ENCODE results near the gene UBL3. TPM values are rescaled to one million over a fixed set of nuclear protein-coding genes. Genes with fewer than 3 reads are reported as not detected.
A peak's percentile ranks its signal among the peaks of the same experiment; 100 is the strongest.

Gene UBL3
- total RNA-seq, 1 donor from 2014 or later: 37.7 TPM

DNA sequence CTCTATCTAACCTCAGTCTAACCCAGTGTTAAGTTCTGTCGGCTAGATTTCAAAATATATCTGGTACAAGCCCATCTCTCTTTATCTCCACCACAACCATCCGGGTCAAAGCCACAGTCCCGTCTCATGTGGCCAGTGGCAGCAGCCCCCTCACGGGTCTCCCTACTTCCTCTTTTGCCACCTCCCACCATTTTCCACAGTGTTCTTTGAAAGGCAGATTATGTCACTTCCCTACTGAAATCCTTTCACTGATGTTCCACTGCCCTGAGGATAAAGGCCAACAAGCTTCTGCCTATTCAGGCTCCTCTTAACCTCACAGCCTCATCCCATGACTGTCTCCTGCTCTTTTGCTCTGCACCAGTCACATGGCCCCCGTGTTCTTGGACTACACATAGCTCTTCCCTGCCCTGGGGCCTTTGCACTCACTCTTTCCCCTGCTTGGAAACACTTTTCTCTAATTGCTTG is 117.2 kb downstream of the UBL3 start:
- TF ChIP-seq, protein P1, sequence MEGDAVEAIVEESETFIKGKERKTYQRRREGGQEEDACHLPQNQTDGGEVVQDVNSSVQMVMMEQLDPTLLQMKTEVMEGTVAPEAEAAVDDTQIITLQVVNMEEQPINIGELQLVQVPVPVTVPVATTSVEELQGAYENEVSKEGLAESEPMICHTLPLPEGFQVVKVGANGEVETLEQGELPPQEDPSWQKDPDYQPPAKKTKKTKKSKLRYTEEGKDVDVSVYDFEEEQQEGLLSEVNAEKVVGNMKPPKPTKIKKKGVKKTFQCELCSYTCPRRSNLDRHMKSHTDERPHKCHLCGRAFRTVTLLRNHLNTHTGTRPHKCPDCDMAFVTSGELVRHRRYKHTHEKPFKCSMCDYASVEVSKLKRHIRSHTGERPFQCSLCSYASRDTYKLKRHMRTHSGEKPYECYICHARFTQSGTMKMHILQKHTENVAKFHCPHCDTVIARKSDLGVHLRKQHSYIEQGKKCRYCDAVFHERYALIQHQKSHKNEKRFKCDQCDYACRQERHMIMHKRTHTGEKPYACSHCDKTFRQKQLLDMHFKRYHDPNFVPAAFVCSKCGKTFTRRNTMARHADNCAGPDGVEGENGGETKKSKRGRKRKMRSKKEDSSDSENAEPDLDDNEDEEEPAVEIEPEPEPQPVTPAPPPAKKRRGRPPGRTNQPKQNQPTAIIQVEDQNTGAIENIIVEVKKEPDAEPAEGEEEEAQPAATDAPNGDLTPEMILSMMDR (conservative IDR thresholded peaks at IDR 0.05): no peak
- peaks cover 37% of the 10 kb centered on the region for H3K27me3 Mint-ChIP-seq
- H3K27ac Mint-ChIP-seq: peak overlapping the region; percentile 3
- H3K4me1 Mint-ChIP-seq (ENCODE audit: unreplicated experiment): peaks cover 7% of the 10 kb centered on the region
- H3K36me3 Mint-ChIP-seq: no peaks in the 10 kb centered on the region
- DNase-seq (ENCODE audit: extremely low spot score, unreplicated experiment): no peak
- H3K4me3 Mint-ChIP-seq: no peak overlapping the region
- H3K9me3 Mint-ChIP-seq: peaks cover 11% of the 10 kb centered on the region

DNA sequence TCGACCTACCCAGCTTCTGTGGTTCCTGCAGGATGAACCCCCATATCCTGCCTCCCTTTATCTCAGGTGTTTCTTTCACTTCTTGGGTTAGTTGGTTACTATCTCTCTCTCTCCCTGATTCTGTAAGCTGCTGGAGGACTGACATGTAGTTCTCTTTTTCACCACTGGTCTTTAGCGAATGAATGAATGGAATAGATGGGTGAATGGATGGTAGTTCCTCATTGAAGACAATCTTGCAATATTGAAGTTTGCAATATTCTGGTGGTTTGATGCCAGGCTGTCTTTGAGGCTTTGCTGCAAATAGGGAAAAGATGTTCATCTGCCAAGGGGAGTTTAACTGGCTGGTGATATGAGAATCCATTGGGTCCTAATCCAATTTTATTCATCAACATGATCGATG is 120.2 kb downstream of the UBL3 start:
- Mint-ChIP-seq H3K27me3 (peaks cover 41% of the 10 kb centered on the region), H3K27ac (no peak overlapping the region), H3K4me1 (ENCODE audit: unreplicated experiment) (peaks cover 7% of the 10 kb centered on the region), H3K36me3 (no peaks in the 10 kb centered on the region), H3K9me3 (peaks cover 11% of the 10 kb centered on the region), H3K4me3 (no peak overlapping the region)
- TF ChIP-seq, protein P1 (conservative IDR thresholded peaks at IDR 0.05): peak; percentile 55
- no peak for DNase-seq (ENCODE audit: extremely low spot score, unreplicated experiment)

DNA sequence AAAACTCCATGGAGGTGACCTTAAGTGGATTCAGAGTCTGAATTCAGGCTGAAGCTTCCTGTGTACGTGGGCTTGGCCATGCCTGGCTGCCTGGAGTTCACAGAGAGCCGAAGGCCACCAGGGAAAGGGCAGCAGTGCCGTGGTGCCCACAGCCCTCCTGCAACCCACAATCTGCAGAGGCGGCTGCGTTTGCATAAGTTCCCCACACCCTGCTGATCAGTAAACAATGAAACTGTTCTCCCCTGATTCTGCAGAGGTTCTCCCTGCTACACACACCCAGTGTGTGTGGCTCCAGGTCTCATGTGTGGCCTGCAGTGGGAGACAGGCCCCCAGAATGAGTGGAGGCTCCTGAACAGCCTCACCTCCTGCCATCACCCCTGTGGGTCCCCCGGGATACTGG is 128.0 kb downstream of the UBL3 start:
- no peaks in the 10 kb centered on the region for H3K36me3 Mint-ChIP-seq
- H3K4me3 Mint-ChIP-seq: no peak overlapping the region
- no peak overlapping the region for H3K27ac Mint-ChIP-seq
- H3K4me1 Mint-ChIP-seq (ENCODE audit: unreplicated experiment): peaks cover 7% of the 10 kb centered on the region
- TF ChIP-seq, protein P1 (conservative IDR thresholded peaks at IDR 0.05): no peak
- DNase-seq (ENCODE audit: extremely low spot score, unreplicated experiment): no peak
- peaks cover 6% of the 10 kb centered on the region for H3K27me3 Mint-ChIP-seq
- peaks cover 5% of the 10 kb centered on the region for H3K9me3 Mint-ChIP-seq

DNA sequence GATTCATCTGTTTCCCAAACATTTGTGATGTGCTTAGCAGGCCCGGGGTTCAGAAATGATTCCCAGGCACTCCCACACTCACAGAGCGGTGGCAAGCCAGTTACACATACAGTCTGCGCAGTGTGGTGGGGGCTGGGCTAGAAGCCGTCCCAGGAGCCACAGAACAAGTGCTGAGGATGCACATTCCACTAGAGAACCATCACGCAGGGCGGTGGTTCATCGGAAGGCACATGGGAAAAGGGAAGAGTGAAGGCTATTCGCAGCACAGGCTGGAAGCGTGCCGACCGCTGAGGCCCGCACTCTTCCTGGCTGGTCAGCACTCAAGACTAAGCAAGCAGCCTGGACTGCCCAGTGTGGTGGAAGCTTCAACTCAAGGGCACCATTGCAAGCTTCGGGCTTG is 128.7 kb downstream of the UBL3 start:
- no peak overlapping the region for H3K4me3 Mint-ChIP-seq
- DNase-seq (ENCODE audit: extremely low spot score, unreplicated experiment): no peak
- TF ChIP-seq, protein P1 (conservative IDR thresholded peaks at IDR 0.05): no peak
- H3K9me3 Mint-ChIP-seq: peaks cover 5% of the 10 kb centered on the region
- peak overlapping the region; percentile 46 for H3K27ac Mint-ChIP-seq
- H3K36me3 Mint-ChIP-seq: no peaks in the 10 kb centered on the region
- peaks cover 7% of the 10 kb centered on the region for H3K4me1 Mint-ChIP-seq (ENCODE audit: unreplicated experiment)
- peaks cover 6% of the 10 kb centered on the region for H3K27me3 Mint-ChIP-seq

DNA sequence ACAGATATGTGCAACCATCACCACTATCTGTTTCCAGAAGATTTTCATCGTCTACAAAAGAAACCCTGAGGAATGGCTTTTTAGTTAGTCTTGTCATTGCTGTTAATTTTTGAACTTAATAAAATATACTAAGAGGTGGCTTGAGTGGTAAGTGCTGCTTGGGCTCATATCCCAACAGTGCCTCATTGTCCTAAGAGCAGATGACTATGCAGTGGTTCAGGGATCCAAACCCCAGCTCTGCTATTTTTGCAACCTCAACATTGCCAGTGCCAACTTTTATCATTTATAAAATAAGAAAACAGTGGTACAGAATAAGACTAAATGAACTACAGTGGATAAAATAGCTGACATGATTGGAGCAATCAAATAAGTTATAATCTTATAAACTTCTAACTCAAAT is 131.7 kb downstream of the UBL3 start:
- Mint-ChIP-seq H3K4me3 (no peak overlapping the region), H3K9me3 (no peaks in the 10 kb centered on the region), H3K27me3 (peaks cover 6% of the 10 kb centered on the region), H3K4me1 (ENCODE audit: unreplicated experiment) (peaks cover 7% of the 10 kb centered on the region), H3K36me3 (no peaks in the 10 kb centered on the region), H3K27ac (no peak overlapping the region)
- TF ChIP-seq, protein P1 (conservative IDR thresholded peaks at IDR 0.05): no peak
- no peak for DNase-seq (ENCODE audit: extremely low spot score, unreplicated experiment)

DNA sequence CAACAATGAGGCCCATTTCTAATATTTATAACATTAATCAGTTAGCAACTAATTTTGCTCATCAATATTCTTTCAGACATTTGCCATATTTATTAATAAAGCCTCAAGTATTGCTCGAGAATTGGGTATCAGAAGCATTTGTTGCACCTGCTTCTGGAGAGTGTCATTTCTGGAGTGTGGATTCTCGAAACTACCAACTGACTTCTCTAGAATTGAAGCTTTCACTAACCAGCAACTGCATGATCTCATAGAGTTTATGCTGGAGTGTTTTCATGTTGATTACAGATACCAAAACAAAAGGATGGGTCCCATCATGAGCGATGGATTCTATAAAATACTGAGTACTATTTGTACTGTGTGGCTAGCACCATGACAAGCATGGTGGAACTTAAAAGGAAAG is 133.9 kb downstream of the UBL3 start:
- Mint-ChIP-seq H3K9me3 (no peaks in the 10 kb centered on the region), H3K27ac (no peak overlapping the region), H3K4me1 (ENCODE audit: unreplicated experiment) (peaks cover 7% of the 10 kb centered on the region), H3K27me3 (peaks cover 9% of the 10 kb centered on the region), H3K4me3 (no peak overlapping the region), H3K36me3 (no peaks in the 10 kb centered on the region)
- TF ChIP-seq, protein P1 (conservative IDR thresholded peaks at IDR 0.05): no peak
- no peak for DNase-seq (ENCODE audit: extremely low spot score, unreplicated experiment)
